ENCODE measurements around the gene STK24.

Gene STK24

DNA sequence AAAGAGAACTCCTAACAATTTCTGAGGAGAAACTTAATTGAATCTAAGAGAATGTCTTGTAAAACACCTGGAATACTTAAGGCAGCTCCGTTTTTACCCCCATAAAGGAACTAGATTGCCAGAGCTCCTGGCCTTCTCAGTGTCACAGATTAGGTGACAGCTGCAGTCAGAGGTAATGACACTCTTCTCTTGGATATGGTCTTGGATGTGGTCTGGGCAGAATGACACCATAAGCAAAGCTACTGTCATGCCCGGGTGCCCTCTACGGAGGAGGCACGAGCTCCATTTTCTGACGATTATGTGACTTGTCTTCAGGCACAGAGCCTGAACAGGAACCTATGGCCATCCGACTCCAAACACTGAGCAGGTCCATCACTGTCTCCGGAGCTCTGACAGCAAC lies 46.7 kb downstream of the STK24 start:
- DNase-seq (ENCODE audit: low read depth) = no peak

- no peak for DNase-seq (ENCODE audit: low read depth)
Measured at GRCh38 chr13:98529171-98529570, 47.7 kb downstream of the STK24 start.

GRCh38 chr13:98528663-98529064 lies 48.2 kb downstream of the STK24 start:
- DNase-seq (ENCODE audit: low read depth) = peak; percentile 34

GRCh38 chr13:98527526-98527925 lies 49.4 kb downstream of the STK24 start:
- DNase-seq (ENCODE audit: low read depth) = no peak

DNA sequence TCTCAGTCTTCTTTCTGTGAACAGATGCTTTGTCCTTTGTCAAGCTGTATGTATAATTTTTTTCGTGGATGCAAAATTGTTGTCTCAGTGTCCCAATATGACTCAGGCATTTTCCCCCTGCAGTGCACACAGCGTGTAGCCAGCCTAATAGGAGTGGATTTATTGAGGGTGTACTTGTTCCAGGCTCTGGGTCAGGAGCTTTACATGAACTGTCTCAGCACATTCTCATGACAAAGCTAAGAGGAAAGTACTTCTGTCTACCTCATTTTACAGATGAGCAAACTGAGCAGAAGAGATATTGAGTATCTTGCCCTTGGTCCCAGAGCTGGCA lies 50.8 kb downstream of the STK24 start:
- DNase-seq (ENCODE audit: low read depth) = no peak

DNA sequence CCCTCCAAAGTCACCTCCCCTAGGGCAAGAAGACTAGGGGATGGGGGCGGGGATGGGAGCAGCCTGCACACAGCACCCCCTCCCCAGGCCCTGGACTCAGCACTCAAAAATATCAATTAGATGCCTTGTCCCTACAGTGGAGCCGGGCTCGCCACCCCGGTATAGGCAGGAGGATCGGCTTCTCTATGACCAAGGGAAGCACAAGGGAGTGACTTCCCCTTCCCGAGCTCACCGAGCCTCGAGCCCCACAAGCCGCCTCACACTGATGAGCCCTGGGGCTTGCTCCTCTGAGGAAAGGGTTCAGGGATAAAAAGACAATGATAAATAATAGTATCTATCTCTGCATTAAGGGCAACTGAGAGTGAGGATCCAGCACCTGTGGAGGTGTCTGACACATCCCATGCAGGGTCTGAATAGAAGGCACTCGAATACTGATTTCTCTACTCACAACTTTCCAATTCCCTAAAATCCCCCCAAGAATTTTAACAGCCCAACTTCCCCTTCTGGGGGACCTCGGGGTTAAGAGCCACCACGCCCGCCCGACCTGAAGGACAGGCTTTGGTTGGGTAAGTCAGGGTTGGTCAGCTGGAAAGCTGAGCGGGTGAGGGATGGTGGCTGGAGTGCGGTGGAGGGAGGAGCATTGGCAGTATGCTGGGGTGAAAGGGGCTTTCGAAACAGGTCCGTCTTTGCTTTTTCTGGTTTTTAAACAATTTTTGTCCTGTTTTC lies 51.3 kb downstream of the STK24 start:
- no peak for DNase-seq (ENCODE audit: low read depth)

DNA sequence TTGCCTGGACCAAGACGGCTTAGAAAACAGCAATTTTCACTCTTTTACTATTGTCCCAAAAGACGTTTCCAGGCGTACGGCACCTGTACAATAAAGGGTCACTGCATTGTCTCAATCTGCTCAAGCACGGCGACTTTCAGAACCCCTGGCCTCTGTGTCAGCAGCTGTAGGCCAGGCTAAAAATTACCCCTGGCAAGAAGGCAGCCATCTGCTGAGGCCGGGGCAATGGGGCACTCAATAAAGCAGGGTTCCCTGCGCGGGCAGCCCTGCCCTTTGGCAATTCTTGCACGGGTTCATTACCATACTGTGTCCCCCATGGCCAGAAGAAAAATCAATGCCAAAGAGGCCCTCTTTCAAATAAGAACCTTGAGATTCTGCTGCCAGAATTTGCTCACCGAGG lies 52.1 kb downstream of the STK24 start:
- DNase-seq (ENCODE audit: low read depth) = no peak

DNA sequence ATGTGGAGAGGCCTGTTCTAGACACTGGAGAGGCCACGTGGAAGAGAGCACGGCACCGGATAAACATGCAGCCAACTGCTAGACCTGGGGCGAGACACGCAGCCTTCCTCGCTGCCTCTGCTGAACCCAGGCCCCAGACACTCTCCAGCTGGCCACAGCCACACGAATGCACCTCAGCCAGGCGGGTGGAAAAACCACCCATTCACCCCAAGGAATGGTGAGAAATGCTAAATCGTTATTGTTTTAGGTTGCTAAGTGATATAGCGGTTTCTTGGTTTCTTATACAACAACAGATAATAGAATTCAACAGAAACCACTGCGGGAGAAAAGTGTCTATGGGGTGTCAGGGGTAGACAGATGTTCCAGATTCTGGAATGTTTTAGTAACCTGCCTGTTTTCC lies 52.5 kb downstream of the STK24 start:
- DNase-seq (ENCODE audit: low read depth) = no peak

DNA sequence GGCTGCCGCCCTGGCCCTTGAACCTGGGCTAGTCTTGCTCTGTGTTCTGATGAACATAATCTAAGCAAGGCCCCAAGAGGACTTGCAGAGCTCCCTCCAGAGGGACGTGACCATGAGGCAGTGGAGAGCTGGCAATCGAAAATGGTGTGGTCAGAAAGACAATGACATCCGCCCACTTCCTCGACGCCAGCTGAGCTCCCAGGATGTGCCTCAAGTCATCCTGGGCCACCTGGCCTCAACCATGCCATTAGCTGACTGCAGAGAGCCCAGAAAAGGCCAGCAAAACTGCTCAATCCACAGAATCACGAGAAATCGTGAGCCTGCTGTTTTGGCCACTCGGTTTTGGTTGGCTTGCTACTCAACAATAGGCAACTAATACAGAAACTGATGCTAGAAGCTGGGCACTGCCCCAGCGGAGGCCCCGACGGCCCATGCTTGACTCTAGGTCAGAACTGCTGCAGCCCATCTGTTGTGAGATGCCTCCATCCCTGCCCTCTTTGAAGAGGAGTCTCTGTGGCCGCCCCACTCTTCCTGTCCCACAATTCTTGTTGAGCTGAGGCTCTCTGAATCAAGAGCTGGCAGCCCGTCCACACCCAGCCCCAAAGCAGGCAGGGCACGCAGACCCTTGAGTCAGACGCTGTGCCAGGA lies 53.3 kb downstream of the STK24 start:
- DNase-seq (ENCODE audit: low read depth) = no peak

DNA sequence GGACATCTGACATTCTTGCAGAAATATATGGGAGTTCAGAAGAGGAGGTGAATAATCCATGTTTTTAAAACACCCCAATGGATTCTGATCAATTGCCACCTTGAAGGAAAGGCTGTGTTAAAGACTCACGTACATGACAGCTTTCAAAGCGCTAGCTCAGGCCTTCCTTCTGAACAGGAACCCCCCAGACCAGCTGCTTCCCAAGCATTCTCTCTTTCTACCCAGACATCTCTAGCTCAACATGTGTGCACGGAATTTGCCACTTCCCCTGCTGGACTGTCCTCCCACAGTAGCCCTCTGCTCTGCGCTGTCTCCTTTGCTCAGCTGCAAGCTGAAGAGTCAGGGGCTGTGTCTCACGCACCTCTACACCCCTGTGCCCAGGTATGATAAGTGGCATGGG lies 54.5 kb downstream of the STK24 start:
- DNase-seq (ENCODE audit: low read depth) = no peak

GRCh38 chr13:98521461-98522247 lies 55.3 kb downstream of the STK24 start:
- DNase-seq (ENCODE audit: low read depth) = no peak

GRCh38 chr13:98520674-98521449 lies 56.0 kb downstream of the STK24 start:
- no peak for DNase-seq (ENCODE audit: low read depth)

DNA sequence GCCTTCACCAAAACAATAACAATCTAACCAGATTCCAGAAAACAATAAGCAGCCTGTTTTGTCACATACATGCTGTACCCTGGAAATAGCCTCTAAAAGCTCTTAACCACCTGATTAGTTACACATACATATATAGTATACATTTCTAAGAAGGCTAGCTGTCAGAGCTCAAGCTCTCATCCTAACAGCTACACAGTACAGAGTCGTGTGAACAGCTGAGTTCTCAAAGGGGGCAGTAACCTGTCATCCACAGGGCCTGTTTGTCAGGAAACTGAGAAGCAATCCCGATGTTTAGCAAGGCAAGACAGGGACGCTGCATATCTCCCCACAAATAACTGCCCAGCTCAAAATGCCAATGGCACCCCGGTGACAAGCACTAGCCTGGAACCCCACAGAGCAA lies 56.9 kb downstream of the STK24 start:
- no peak for DNase-seq (ENCODE audit: low read depth)

- DNase-seq (ENCODE audit: low read depth) = no peak
Measured at GRCh38 chr13:98517576-98518310, 59.2 kb downstream of the STK24 start.

DNA sequence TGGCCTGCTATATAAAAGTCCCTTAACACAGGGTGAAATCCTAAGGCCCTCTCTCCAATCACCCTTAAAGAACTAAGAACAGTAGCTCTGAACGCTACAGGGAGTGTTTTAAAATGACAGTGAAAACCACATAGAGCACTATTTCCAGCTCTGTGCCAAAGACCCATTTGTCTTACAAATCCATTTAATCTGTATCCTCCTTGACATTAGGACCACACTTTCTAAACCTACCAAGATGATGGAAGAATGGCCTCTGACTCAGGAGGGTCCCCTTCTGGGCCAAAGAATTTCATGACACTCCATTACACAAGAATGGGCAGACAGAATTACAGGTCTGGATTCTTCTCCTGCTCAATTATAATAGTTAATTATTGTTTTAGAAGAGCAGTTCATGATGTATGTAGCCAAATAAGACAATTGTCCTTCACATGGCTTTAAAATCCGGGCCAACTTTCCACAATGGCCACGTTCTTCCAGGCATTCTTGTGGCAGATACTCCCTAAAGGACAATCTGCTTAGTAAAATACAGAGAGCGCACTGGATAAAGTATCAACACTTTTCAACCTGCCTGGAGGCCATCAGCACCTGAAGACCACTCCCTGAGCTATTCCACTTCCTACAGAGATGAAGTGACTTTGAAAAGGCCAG lies 61.0 kb downstream of the STK24 start:
- DNase-seq (ENCODE audit: low read depth) = no peak

DNA sequence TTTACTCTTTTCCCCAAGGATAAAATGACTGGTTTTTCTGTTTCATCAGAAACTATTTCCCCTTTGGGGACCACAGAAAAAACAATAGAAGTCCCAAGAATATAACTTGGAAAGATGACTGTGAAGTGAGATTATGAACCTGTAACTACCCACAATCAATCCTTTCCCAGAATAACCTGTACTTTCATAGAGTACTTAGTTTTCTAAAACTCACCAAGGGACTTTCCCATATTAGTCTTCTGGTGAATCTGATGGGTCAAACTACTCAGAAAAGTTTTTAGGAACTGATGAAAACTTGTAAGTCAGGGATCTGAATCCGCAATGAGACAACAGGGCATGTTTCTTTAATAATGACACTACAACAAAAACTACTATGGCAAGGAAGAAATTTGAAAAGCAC lies 62.6 kb downstream of the STK24 start:
- no peak for DNase-seq (ENCODE audit: low read depth)

DNA sequence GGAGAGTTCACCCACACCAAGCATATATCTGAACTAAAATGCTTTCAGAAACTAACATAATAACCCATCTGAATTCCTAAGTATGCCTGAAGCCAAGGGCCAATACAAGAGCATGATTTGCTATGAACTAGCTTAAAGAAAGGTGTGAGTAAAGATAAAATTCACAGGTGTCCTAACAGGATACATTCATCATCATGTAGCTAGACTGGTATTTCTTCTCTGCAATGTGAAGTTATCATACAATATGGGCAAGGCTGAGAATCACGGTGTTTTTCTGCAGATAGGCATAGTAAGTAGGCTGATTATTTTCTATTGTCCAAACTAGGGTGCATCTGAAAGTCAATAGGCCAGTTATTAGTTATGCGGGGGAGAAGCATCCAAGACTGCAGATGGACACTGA lies 63.1 kb downstream of the STK24 start:
- no peak for DNase-seq (ENCODE audit: low read depth)

- DNase-seq (ENCODE audit: low read depth) = no peak
Measured at GRCh38 chr13:98512774-98513665, 63.9 kb downstream of the STK24 start.

- no peak for DNase-seq (ENCODE audit: low read depth)
Measured at GRCh38 chr13:98511435-98511834, 65.5 kb downstream of the STK24 start.

DNA sequence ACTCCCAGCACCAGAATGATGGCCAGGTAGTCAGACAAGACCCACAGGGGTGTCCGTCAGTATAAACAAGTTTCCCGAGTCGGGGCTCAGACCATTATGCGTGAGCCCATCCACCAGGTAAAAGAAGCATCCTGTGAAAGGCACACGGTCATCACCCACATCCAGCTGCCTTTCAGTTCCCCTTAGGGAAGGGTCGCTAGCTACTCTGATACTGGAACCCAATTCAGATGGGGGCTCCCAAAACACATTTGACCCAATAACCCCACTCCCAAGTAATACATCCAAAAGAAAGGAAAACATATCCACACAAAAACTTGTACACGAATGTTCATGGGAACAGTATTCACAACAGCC lies 66.8 kb downstream of the STK24 start:
- DNase-seq (ENCODE audit: low read depth) = no peak

Data from iris pigment epithelial cell (primary cell).